ENCODE measurements around the gene ATRN.
"Not testable (repeated sequence)": the region's sequence is repeated elsewhere in the genome, so short reads cannot be mapped to it uniquely, and the experiment has no call there.

The ATRN gene

DNA sequence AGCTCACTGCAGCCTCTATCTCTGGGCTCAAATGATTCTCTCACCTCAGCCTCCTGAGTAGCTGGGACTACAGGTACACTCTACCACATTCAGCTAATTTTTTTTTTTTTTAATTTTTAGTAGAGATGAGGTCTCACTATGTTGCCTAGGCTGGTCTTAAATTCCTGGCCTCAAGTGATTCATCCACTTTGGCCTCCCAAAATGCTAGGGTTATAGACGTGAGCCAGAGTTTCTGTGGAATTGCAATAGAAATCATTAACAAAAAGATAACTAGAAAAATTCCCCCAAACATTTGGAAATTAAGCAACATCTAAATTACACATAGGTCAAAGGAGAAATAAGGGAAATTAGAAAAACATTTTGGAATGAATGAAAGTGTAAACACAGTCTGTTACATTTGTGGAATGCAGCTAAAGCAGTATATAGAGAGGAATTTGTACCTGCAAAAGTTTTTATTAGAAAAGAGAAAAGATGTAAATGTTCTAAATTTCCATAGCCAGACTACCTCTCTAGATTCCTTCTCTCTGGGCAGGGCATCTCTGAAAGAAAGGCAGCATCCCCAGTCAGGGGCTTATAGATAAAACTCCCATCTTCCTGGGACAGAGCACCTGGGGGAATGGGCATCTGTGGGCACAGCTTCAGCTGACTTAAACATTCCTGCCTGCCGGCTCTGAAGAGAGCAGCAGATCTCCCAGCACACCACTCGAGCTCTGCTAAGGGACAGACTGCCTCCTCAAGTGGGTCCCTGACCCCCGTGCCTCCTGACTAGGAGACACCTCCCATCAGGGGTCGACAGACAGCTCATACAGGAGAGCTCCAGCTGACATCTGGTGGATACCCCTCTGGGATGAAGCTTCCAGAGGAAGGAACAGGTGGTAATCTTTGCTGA is 51.3 kb downstream of the ATRN start:
- DNase-seq, result no peak

DNA sequence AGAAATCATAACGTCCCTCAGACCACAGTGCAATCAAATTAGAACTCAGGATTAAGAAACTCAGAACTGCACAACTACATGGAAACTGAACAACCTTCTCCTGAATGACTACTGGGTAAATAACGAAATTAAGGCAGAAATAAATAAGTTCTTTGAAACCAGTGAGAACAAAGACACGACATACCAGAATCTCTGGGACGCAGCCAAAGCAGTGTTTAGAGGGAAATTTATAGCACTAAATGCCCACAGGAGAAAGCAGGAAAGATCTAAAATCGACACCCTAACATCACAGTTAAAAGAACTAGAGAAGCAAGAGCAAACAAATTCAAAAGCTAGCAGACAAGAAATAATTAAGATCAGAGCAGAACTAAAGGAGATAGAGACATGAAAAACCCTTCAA is 53.9 kb downstream of the ATRN start:
- DNase-seq, result not testable (repeated sequence)

DNA sequence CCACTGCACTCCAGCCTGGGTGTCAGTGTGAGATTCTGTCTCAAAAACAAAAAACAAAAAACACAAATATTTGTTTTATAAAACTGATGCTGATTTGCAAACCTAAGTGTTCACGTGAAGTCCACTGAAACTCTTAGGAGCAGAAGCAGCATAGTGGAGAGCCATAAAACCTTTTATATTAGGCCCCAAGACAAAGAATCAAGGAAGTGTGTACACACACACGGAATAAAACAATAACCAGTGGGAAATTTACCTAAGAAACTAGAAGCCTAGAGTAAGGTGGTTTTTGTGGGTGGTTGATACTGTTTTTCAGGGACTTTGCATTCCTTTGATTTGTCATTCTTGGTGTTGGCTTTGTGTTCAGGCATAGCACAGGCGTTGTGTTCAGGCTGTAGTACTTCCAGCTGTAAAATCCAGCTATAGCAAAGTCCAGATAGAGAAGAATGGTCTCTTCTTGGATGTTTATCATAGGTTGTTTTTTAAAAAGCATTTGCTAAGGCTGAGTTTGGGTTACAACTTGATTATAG is 61.3 kb downstream of the ATRN start:
- no peak for DNase-seq

DNA sequence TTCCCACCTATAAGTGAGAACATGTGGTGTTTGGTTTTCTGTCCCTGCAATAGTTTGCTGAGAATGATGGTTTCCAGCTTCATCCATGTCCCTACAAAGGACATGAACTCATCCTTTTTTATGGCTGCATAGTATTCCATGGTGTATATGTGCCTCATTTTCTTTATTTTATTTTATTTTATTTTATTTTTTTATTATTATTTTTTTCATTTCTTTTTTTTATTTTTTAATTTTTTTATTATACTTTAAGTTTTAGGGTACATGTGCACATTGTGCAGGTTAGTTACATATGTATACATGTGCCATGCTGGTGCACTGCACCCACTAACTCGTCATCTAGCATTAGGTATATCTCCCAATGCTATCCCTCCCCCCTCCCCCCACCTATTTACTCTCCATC is 66.9 kb downstream of the ATRN start:
- DNase-seq, result not testable (repeated sequence)

DNA sequence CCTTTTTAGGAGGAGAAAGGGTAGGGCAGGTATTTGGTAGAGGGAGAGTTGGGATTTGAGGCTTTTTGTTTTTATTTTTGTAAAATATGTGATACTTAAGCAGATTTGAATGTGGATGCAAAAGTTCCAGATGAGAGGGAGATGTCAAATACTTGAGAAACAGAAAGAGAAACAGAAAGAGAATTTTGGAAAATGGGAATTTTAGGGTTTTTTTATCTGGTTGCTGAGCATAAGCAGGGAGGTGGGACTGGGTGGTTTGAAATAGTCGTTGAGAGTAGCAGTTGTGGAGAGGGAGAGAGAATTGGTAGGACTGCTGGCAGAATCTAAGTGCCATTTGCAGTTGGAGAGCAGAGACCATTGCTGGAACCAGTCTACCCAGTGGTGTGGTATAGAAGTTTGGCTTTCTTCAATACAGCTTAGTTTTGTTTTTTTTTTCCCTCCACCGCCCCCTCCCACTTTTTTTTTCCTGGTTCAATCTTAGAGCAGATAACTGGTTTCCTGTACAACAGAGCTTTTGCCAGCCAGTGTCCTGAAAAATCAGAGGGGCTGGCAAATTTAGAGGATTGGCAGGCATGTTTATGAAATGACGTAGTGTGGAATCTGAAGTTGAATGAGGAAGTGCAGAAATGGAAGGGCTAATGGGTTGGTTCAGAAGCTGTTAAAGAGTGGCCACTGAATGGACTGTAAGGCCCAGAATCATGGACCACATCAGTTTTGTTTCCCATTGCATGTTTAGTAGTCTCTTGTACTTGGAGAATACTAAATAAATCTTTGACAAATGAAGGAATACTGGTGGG is 68.7 kb downstream of the ATRN start:
- DNase-seq, result no peak

DNA sequence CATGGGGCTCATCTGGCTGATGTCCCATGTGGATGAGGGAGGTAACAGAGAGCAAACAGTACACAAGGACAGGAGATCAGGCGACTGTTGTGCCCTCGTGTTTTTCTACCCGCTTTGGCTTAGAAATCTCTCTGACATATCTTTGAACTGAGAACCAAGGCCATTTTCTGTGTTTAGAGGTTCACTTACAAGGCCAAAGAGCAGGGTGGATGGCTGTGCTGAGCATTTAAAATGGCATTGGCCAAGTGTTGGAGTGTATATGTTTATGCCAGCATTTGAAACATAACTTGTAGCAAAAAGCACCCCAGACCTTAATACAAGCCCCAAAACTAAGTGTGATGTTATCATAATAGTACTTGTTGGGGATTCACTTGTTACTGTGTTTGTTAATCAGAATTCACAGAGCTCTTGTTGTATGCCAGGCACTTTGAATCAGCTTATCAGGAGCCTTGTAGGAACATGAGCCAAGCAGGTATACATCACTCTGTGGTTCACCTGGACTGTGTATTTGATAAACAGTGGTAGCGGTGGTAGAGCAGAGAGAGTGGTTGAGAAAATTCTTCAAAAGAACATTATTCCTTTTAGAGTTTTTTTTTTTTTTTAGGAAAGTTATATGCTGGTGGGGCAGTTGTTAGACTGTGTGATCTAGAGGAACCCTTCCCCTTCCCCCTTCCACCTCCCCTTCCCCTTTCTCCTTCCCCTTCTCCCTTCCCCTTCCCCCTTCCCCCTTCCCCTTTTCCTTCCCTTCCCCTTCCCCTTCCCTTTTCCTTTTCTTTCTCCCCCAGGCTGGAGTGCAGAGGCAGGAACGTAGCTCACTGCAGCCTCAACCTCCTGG is 71.3 kb downstream of the ATRN start:
- no peak for DNase-seq

DNA sequence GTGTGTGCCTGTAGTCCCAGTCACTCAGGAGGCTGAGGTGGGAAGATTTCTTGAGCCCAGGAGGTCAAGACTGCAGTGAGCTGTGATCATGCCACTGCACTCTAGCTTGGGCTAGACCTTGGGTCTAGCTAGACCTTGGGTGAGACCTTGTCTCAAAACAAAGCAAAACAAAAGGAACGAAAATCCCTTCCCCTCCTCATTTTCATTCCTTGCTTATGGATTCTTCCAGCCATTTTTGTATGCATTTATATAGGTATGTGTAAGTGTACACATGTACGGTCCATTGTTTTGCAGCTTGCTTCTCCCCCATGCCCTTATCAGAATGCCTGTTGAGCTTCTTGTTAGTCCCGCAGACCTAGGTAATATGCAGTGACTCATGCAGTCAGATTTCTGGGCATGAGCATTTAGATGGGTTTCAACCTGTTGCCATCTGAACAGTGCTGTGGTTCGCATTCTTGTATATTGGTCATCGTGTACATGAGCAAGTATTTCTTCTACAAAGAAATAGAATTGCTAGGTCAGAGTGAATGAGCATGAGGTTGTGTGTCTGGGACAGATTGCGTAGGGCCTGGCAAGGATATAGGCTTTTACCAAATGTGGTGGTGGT is 73.2 kb downstream of the ATRN start:
- no peak for DNase-seq

DNA sequence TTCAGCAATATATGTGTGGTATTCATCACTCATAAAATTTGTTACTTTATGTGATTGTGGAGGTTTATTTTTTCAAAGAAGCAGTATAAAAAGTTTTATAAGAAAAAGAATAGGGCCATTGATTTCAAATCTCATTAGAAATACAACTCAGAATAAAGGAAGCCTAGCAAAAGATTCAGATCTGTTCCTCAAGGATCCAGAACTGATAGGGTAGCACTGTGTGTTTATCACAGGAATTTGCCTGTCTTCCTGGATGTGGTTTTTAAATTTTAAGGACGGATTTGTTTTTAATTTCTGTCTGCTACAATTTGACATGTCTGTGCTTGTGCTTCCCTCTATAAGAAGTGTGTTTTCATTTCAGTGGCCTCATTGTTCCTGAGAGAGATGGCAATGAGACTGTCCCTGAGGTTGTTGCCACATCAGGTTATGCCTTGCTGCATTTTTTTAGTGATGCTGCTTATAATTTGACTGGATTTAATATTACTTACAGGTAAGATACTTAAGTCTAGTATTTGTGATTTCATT is 74.6 kb downstream of the ATRN start:
- no peak for DNase-seq

DNA sequence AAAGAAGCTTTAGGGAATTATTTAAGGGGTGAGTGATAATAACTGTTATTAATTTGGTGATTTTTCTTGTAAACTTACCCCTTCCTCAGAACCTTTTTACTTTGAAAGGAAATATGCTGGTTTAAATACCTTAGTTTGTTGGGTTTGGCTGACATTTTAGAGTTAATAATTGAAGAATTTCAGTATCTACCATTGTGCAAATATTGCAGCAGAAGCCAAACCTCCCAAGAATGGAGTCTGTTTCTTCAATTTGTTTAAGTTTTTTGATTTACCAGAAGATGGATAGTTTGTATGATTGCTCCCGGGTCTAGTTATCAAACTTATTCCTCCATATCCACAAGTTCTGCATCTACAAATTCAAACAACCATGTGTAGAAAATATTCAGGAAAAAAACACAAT is 77.1 kb downstream of the ATRN start:
- DNase-seq, result no peak

DNA sequence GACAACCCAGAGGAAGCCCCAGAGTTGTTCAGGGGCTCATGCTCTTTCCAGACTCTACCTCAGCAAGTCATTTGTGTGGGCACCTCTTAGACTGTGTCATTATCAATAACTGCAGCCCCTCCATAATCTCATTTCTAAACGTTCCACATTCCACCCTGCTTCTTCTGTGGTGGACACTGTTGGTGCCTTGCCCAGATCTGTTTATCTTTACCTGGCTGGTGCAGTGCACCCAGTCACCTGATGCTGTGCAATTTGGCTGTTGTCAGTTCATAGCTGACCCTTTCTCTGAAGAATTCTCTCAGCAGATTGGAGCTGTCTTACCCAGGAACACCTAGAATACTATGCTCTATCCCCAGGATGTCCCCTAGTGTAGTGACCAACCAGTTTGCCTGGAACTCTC is 80.0 kb downstream of the ATRN start:
- peak; percentile 80 for DNase-seq

DNA sequence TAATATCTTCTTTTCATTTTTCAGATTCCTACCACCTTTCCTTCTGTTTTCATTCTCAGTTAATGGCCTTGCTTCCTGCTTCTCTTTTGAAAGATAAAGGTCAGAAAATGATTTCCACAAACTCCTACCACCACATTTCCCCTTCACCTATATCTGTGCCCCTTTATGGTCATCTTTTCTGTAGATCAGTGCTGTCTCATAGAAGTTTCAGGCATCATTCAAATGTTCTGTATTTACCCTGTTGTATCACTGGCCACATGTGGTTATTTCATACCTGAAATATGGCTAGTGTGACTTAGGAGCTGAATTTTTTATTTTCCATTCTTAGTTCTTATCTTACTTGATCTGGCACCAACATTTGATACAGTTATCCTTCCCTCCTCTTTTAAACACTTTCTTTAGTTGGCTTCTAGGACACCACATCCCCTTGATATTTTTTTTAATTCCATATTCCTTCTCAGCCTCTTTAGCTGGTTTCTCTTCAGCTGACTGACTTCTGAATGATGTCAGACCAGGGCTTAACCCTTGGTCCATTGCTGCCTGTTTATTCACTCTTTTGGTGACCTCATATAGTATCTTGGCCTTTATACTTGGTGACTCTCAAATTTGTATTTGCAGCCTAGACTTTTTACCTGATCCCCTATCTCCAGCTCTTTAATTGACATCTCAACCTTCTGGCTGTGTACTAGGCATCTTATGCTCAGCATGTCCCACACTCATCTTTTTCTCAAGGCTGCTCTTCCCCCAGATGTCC is 81.0 kb downstream of the ATRN start:
- DNase-seq, result no peak

DNA sequence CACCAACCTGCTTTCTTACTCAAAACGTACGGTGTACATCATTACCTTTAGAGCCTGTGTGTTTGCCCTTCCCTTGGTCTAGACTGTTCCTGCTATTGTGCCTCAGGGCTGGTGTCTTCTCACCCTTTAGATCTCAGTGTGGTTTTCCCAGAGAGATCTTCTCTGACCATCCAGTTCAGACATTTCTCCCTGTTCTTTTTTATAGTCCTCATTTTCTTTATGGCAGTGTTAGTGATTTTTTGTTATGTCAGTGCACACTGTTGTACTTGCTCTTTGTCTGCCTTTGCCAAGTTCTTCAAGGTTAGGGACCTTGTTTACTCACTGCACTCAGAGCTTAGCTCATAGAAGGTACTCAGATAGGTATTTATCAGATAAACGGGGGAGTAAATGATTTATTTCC is 82.8 kb downstream of the ATRN start:
- no peak for DNase-seq

DNA sequence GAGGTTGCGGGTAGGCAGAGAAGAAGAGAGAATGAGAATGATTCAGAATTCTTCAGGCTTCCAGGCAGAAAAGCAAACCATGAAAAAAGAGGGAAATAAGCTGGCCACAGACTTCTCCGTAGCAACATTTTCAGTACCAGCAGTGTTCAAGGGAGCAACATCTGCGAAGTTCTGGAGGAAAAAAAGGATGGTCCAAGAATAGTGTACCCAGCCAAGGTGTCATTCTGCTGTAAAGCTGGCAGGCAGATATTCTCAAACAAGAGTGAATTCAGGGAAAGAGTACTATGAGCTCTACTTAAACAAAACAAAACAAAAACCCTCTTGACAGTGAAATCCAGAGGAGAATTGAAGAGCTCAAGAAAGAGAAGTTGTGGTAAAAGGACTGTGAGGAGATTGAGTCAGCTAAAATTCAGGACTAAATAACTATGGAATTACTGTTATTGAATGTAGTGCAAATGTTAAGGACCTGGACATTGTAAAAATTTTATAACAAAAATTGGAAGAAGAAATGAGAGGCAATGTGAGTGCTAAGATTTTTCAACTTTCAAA is 86.5 kb downstream of the ATRN start:
- DNase-seq, result no peak

DNA sequence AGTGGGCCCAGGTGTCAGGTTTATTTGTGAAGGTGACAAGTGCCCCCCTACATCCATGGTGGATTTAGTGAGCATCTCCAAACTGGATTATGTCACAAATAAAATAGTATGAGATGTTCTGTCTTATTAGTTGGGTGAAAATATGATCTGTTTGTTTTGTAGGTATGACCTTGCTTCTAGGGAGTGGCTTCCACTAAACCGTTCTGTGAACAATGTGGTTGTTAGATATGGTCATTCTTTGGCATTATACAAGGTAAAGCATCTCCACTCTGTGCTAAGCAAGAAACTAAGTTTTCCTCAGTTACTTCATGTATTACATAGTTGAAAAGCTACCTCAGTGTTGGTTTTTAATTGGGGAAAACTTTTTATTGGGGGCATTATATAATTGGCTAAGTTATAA is 88.4 kb downstream of the ATRN start:
- DNase-seq, result no peak

DNA sequence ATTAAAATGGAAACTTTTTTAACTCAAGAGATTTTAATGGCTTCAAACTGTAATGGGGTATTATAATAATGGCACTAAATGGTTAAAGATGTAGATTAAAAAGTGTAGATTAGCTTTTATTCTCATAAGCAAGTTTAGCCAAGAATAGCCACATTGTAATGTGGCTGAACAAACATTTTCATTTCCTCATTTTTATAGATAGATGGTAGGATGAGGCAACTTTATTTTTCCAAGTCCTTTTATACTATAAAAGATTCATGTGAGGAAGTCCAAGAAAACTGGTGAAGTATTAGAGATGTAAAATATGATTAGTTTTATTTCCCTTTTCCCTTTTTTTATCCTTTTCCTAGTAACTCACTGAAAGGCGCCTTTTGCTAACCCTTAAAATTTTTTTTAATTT is 88.8 kb downstream of the ATRN start:
- no peak for DNase-seq

DNA sequence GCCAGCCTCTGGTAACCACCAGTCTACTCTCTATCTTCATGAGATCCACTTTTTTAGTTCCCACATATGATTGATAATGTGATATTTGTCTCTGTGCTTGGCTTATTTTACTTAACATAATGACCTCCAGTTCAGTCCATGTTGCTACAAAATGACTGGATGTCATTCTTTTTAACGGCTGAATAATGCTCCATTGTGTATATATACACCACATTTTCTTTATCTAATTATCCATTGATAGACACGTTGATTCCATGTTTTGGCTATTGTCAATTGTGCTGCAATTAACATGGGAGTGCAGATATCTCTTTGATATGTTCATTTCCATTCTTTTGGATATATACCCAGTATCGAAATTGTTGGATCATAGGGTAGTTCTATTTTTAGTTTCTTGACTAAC is 89.3 kb downstream of the ATRN start:
- no peak for DNase-seq

DNA sequence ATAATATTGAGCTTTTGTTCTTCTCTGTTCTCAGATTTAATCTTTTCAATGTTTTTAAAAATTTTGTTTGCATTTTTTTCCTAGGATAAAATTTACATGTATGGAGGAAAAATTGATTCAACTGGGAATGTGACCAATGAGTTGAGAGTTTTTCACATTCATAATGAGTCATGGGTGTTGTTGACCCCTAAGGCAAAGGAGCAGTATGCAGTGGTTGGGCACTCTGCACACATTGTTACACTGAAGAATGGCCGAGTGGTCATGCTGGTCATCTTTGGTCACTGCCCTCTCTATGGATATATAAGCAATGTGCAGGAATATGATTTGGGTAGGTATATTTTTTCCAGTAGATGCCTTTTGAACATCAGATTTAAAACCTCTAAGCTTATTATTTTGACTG is 89.8 kb downstream of the ATRN start:
- DNase-seq, result no peak

DNA sequence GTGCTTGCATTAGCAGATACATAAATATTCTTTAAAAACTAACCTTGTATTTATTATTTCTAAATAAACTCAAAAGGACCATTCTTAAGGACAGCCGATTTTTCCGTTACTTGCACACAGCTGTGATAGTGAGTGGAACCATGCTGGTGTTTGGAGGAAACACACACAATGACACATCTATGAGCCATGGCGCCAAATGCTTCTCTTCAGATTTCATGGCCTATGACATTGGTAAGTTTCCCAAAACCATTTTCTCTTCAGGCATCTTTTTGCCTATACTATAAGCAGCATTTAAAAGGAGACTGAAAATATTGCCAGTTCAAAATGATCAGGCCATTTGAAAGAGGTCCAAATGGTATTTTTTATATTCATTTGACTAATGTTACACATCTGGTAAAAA is 92.3 kb downstream of the ATRN start:
- no peak for DNase-seq

DNA sequence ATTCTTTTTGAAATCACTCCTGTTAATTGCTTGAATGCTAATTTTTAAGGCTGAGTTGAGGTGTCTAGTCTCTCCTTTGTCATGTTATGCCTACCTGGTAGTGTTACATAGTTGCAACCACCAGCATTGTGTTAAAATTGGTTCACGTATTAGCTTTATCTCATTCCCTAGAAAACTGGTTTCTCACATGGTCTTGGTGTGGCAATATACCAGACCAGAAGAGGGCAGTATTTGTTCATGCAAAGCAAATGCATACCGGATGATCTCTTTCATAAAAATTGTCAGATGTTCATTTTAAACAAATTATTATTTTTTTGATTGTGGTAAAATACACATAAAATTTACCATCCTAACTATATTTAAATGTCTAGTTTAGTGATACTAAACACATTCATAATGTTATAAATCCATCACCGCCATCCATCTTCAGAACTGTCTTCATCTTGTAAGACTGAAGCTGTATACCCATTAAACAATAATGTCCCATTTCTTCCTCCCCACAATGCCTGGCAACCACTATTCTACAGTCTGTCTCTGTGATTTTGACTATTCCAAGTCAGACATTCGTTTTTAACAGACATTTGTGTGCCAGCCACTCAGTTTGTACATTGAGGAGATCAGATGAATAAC is 92.8 kb downstream of the ATRN start:
- DNase-seq, result peak; percentile 73

DNA sequence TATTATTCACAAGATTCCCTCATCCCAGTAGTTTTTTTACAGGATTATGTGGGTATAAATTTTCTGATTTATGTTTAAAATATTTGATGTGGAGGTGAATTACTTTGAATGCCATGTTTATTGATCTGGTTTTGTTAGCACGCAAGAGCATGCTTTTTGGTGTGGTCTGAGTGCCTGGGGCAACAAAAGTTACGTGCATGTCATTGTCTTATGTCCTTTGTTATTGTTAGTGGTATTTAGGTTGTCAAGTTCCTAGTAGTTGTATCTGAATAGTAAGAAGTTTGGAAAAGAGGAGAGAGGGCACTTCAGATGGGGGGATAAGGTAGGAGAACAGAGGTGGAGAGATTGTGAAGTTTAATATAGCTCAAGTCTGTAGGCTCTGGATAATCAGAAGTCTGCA is 95.0 kb downstream of the ATRN start:
- DNase-seq, result no peak

DNA sequence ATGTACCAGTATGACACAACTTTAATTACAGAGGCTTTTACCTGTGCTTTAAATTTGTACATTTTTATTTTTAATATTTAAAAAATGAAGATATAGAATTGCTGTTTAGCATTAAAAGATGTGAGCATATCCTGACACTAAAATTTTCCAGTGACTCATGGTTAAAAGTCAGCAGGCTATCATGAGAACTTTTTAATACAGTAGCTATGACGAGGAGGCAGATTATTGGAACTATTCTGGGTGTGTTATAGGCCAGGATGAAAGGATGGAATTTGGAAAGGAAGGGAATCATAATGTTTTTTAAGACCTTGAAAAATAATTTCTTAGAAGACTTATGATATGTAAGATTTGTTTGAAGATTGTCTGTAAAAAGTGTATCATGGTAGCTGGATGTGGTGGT is 101.3 kb downstream of the ATRN start:
- no peak for DNase-seq

Measured in hematopoietic multipotent progenitor cell treated with erythropoietin and hydrocortisone succinate and interleukin-3 and kit ligand, for 8 days (in vitro differentiated cells).